HEK293T (cell line): ENCODE results near the gene STX1A.

ENCODE experiments used
- ELF4 ChIP-seq: fragments of 450-650 bp; IDR thresholded peaks from 2 replicates; pipeline ENCODE4 v1.6.1; 2017; ENCODE audit warnings: antibody characterized with exemption
- SP1 ChIP-seq: fragments of 450-650 bp; IDR thresholded peaks from 2 replicates; pipeline ENCODE4 v1.6.1; 2017

- TF ChIP-seq SP1: no peak
- no peak for TF ChIP-seq ELF4
Measured at GRCh38 chr7:73717991-73718405, 1.5 kb downstream of the STX1A start.
